HG03439 (cell line): Measurements from ENCODE around the gene SRSF8.

Experiments used
- ATAC-seq: cut with Tn5 transposase; IDR thresholded peaks from one replicate; pipeline ENCODE4 v1.9.1; 2021; ENCODE audit warnings: mild to moderate bottlenecking, moderate library complexity; ENCODE audit not compliant: unreplicated experiment

SRSF8 gene

DNA sequence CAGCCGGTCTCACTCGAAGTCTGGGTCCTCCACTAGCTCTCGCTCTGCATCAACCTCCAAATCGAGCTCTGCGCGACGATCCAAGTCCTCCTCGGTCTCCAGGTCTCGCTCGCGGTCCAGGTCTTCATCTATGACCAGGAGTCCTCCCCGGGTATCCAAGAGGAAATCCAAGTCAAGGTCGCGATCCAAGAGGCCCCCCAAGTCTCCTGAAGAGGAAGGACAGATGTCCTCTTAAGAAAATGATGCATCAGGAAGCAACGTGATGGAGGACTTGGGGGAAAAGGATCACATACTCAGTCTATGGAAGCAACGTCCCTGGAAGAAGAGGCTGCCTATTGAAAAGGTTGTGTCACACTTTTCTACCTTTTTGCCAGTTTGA lies 1.1 kb downstream of the SRSF8 start:
- no peak for ATAC-seq

DNA sequence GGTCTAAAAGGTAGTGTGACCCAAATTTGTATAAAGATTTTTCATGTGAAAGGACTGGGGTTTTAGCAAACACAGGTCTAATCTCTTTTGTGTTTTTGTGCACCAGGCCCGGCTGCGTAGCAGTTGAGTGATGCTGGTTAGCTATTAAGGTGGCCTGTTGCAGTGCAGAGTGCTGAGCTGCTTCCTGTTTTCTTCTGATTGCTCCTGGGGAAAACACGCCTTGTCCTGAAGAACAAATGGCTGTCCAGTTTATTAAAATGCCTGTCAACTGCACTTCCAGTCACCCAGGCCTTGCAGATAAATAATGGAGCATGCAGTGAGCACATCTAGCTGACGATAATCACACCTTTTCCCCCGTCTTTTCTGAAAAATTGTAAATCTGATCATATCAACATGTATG lies 1.8 kb downstream of the SRSF8 start:
- ATAC-seq, result peak; percentile 63

DNA sequence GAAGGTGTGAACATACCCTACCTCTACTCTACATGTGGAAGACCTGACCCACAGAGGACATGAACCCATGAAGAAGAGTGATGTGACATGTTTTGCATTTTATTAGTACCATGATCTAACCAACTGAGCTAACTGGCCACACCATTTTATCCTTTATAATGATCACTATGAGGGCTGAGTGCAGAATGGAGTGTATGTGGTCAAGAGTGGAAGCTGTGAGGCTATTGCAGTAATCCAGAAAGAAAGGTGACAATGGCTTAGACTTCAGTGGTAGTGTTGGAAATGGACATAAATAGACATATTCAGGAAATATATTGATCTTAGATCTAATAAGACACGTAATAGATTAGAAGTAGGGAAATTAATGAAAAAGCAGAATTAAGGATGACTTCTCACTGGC lies 3.8 kb downstream of the SRSF8 start:
- no peak for ATAC-seq

DNA sequence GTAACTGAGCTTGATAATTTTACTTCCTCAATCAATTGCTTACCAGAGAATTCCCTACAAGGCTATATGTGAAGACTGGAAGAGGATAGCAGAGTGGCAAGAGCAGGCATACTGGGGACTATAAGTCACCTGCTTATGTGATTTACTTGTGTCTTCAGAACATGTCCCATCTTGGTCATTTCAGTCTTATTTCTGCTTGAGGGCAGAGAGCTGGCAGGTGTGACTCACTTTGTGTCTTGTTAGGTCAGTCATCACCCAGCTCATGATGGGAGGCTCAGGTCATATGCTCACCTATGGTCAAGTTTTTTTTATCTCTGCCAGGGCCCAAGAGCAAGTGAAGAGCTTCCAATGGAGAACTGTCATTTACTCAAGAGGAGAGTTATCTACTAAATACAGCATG lies 6.2 kb downstream of the SRSF8 start:
- no peak for ATAC-seq

DNA sequence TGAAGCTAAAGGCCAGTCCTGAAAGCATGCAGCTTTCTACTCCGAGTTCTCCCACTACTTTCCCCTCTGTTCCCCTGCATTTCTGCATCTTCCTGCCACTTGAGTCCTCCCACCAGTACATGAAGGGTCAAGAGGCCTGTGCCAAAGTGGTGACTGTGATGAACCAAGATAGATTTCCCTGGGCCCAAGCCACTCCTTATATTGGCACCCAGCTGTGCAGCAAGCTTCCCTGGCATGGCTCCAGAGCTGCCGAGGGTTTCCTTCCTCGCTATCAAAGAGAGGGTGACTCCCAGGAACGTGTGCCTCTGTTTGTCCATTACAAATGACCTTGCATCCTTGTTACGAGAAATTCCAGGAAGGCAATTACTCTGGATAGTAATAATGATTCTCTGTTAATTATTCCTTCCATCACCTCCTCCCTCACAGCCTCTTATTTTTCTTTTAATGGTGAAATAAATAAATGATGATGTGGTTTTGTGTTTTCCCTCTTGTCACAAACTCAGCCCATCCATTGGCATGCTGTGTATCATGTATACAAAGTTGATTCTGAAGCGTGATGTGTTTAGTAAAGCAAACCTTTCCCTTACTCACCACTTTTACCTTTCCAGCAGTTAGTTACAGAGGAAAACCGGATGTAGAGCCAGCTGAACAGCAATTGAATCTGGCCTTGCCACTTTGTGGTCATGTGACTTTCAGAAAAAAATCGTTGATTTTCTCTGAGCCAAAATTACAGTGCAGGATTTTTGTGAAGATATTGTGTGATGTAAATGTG lies 8.3 kb downstream of the SRSF8 start:
- no peak for ATAC-seq

DNA sequence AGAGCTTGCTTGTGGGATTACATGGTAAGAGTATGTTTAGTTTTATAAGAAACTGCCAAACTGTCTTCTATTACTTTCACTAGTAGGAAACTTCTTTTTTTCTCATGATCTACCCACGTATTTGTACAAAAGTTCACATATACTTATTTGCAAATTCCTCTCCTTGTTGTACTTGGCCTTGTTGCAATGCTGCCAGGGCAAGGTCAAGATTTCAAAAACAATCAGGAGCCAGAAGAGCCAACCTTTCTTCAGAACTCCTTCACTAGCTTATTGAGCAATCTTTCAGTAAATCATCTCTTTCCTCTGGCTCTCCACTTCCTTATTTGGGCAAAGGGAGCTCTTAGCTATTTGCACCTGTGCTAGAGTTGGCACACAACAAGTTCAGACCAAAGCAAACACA lies 9.7 kb downstream of the SRSF8 start:
- no peak for ATAC-seq

DNA sequence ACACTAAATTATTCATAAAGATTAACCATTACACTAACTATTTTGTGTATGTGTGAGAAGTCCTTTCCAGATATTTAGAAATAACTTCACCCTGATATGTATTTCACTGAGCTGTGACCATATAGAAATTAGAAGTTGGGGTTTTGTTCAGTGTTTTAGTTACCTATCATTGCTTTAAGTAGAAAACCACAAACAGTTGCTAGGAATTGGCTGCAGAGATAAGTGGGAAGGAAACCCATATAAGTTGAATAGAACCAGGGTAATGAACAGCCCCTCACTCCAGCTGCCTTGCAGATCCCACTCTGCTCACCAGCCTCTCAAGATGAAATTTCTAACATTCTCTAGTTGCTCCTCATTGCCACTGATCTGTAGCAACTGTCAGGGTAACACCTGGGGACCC lies 10.3 kb downstream of the SRSF8 start:
- no peak for ATAC-seq

DNA sequence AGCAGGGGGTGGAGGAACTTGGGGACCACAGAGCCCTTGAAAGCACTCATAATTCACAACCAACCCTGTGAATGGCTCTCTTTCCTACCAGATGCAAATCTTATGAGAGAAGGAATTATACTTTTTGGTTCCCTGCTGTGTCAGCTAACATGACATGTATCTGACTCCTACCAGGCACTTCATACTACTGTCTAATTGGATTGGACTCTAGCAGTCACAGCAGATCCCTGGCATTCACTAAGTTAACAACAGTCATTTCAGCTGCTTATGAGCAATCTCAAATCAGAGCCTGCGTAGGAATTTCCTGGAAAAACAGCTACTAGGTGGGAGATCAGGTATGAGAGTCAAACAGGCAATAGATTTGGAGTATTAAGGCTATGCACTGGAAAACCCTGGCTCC lies 11.8 kb downstream of the SRSF8 start:
- ATAC-seq, result no peak

DNA sequence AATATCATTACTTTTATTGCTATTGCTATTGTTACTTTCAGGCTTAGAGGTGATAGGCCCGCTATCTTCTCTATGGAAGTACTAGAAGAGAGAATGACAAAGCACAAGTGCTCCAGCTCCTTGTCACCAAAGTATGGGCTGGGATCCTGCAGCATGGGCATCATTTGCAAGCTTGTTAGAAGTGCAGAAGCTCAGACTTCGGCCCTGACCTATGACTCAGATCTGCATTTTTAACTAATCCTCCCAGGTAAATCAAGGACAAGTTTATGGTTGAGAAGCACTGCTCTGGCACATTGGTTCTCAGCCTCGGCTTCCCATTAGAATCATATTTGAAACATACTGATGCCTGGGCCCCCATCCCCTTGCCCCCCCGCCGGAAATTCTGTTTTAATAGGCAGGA lies 14.3 kb downstream of the SRSF8 start:
- no peak for ATAC-seq

DNA sequence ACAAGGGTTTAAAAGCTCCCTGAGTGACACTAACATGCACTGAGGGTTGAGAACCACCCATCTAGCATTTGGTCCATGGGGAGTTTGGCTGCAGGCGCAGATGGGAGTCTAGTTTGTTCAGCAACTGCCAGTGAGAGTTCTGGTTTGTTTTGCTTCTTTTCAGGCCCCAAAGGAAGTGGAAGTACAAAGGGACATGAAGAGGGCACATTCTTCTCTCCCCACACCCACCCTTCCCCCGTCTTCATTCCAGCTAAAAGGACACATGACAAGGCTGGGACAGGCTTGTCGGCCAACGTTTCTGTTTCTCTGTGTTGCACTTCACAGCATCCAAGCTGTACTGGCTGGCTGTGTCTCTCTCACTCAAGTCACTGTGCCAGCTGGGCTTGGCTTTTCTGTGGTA lies 14.7 kb downstream of the SRSF8 start:
- ATAC-seq, result no peak

DNA sequence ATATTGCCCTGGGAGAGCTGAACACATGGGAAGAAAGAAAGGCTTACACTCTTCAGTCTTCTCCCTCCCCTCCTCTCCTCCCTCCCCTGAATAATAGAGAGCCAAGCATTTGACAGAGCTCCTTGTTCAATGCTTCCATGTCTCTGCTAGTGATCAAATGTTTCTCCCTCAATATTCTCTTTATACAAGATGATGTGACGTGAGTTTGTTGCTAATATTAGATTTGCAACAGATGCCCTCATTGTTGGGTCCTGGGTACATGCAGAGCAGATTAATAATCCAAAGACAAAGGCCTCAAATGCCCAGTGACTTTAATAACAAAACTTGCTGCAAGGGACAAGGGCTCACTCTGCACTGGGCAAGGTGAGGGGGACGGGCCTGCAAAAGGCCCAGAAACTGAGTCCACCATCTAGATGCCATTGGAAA lies 15.9 kb downstream of the SRSF8 start:
- no peak for ATAC-seq

DNA sequence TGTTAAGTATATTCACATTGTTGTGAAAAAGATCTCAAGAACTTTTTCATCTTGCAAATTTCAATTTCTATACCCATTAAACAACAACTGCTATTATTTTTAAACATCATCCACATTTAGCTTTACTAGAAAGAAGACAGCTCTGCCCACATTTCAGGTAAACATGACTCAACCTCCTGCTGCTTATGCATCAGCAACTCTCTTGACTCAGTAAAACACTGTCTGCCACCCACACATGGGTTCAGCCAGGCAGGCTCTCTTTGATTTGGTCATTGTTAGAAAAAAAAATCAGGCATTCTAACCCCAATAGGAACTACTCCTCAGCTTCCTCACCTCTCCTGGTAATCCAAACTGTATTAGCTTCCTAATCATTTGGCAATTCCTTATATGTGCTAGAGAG lies 17.8 kb downstream of the SRSF8 start:
- ATAC-seq, result peak; percentile 46

DNA sequence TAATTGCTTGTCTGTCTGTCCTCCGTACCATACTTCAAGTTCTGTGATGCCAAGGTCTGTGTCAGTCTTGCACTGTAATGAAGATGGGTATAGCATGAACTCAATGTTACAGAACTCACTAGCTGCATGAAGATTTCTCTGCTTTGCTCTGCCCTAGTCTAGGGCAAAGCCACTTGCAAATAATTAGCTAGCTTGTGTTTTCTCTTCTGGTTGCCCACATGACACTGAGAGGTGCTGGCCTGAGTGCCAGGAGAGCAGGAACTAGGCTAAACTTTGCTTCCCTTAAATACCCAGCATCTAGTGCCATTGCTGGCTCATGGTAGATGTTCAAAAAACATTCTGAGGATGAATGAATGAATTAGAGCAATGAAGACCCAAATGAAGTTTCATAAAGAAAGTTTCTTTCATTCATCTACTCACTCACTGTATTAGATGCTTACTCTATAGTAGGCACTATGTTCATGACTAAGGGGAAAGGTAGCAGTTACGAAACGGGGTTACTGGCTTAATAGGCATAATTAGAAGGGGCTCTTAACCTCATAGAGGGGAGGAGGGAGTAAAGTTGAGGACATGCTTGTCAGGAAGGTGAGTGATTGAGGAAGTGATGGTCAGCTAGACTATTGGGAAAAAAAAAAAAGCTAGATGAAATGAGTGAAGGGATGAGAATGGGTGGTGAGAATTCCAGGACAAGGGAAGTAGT lies 18.5 kb downstream of the SRSF8 start:
- no peak for ATAC-seq

DNA sequence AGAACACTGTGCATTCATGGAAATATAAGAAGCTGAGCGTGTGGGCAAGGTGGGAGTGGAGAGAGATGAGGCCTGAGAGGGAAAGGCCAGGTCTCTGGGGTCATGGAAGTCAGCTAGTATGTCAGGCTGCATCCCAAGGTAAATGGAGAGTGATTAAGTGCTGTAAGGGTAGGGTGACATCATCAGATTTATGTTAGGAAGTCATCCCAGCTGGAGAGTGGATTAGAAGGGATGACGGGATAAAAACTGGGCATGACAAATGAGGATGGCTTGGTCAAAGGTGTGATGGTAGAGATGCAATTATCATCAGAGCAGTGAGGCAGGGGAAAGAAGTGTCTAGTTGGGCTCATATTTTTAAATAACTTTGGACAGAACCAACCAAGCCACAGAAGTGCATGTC lies 19.4 kb downstream of the SRSF8 start:
- ATAC-seq, result no peak

DNA sequence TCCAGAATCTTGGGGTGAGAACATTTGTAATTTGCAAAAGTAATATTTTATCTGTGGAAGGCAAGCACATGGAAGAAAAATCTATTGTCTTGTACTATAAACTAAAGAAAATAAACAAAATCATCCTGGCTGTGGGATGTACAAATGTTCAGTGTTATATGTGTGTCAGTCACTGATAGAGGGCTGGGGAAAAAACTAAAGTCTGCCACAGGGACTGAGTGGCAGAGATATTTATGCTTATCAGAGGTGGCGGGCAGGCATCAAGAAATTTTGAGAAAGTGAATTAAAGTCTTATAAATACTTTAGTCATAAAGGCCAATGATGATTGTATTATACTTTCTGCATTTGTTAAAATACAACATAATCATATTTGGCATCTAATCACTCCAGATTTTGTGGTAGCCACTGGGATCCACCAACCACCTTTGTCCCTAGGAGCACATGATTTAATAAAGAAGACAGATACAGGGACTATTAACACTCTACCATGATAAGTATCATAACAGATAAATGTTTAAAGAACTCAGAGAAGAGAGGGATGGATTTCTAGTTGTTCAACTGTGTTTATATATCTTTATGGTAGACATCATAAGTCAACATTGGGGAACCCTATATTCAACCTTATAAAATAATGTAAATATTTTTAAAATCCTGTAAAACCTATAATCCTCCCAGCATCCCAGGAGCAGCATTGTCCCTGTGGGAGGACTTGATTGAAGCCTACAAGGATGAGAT lies 20.3 kb downstream of the SRSF8 start:
- no peak for ATAC-seq

DNA sequence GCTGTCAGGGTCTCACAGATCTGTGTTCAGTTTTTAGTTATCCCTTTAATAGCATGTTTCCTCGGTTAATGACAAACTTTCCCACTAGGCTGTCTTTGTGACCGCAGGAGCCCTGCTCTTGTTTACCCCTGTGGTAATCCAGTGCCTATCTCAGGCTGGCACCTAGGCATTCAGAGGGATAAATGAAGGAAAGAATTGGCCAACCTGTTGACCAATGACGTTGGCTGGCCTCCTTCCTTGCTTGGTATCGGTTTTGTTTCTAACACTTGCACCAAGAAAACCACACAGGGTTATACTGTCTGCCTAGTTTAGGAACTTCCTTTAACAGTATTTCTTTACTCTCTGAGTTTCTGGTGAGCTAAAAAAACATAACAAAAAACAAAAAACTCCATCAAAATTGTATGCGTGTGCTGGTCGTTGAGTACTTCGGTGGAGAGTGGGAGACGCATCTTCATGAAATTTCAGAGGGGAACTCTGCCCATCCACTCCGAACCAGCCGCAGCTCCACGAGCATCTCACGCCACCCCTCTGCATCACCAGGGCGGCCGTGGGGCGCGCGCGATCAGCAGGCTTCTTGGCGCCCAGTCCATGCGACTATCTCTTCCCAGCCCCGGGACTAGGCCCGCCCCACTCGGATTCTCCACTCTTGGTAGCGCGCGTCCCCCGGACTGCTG lies 22.4 kb downstream of the SRSF8 start:
- peak; percentile 57 for ATAC-seq

DNA sequence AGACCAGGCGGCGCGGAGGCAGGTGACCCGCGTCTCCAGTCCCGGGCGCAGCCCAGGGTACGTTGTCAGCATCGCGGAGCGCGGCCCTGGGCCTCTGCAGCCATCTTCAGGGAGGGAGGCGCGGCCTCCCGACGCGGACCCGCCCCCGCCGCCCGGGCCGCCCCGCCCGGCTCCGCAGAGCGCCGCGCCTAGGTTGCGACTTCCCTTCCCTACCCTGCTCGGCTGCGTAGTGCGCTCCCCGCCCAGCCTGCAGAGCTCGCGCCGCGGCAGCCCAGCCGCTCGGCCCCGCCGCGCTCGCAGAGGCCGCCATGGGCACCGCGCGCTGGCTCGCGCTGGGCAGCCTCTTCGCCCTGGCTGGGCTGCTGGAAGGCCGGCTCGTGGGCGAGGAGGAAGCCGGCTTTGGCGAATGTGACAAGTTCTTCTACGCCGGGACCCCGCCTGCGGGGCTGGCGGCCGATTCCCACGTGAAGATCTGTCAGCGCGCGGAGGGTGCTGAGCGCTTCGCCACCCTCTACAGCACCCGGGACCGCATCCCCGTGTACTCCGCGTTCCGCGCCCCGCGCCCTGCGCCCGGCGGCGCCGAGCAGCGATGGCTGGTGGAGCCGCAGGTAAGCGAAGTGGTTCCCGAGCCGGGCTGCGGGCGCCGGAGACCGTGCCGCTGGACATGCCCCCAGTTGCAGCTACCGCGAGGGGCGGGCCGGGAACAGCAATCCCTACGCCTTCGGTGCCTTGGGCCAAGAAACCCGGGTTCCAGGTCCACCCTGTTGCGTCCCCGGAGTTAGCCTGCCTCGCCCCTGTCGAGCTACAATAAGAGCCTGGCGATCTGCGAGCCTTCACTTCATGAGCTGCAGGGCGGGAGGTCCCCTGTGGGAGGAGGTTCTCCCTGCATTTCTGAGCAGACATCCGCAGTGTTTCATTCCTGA lies 23.2 kb downstream of the SRSF8 start, which contains the start of gene ENDOD1:
TSS of gene ENDOD1 (plus strand) at position 227 of the 923 bp plus-strand sequence. CDS start at position 309, 82 bp downstream.
- peak; percentile 88 for ATAC-seq

DNA sequence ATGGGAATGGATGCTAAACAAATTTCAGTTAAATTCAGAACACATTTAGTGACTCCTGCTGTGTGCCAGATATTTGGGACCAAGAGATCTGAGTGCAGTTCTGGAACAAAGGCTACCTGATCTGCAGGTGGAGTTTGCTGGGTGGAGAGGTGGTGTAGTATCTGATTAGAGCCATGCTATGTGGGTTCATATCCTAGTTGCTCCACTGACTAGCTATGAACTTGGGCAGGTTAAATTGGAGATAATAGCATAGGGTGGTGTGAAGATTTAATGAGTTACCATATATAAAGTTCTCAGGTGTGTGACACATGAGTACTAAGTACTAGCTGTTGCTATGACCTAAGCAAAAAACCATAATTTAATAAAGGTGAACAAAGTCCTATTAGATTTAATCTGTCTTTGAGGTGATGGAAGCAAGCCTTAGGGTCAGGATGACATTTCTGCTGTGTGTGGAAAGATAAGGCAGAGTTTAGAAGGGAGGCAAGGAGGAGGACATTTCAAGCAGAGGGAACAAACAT lies 25.0 kb downstream of the SRSF8 start:
- no peak for ATAC-seq

DNA sequence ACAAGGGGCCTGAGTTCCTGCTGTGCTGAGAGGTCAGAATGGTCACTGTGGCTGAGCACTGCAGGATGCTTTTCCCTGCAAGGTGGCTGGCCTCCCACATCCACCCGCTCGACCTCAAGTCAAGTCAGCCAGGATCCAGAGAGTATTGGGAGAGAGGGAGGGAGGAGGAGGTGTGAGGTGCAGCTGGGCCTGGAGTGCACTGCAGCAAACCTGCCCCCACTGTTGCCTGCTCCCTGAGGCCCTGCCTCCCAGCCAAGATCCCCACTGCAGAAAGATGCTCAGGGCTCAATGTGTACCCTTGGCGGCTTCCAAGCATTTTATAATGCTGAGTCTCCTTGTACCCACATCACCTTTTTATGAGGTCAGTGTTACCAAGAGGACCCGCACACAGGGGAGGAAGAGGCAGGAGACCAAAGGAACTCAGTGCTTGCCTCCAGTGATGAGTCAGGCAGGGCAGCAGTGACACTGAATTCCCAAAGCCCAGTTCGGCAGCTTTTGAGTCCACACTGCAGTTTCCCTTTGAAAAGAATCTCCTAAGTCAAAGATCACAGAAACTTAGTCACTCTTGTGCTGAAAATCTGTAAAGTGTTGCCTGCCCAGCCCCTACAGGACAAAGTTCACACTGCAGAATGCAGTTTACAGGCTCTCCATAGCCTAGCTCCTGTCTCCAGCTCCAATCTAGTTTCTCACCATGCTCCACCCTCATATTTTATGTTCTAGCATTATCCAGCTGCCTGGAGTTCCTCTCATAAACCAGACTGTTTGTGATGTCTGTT lies 26.0 kb downstream of the SRSF8 start:
- ATAC-seq, result no peak
